HCT116 (cell line): ENCODE results near the gene SF3B6.

Source experiments
- ATF3 ChIP-seq: IDR thresholded peaks from 2 replicates; pipeline ENCODE4 v1.6.1; 2012
- CTCF ChIP-seq, 3 experiments: fragments of 200-600 bp in 1 of 3; sonication (generic) in 1 of 3; IDR thresholded peaks in 2 of 3; conservative IDR thresholded peaks in 1 of 3; 2 replicates each; pipeline ENCODE4 v1.5.1; 2012 to 2017; ENCODE audit warnings: low read depth in 2 of 3, low read length in 2 of 3, antibody characterized with exemption in 1 of 3, borderline replicate concordance in 1 of 3, control low read depth in 1 of 3, mild to moderate bottlenecking in 1 of 3, mixed read lengths in 1 of 3, mixed run types in 1 of 3, moderate library complexity in 1 of 3; ENCODE audit not compliant: insufficient read depth in 1 of 3
- ELF1 ChIP-seq: IDR thresholded peaks from 2 replicates; pipeline ENCODE4 v1.6.1; 2012; ENCODE audit warnings: low read depth, borderline replicate concordance
- EZH2 ChIP-seq: fragments of 200-600 bp; sonication (generic); IDR thresholded peaks from 2 replicates; pipeline ENCODE4 v1.6.1; 2017; ENCODE audit warnings: antibody characterized with exemption, mixed run types
- FOSL1 ChIP-seq: IDR thresholded peaks from 2 replicates; pipeline ENCODE4 v1.6.1; 2012; ENCODE audit warnings: low read depth
- MAX ChIP-seq: IDR thresholded peaks from 2 replicates; pipeline ENCODE4 v1.6.1; 2012
- POLR2A ChIP-seq: IDR thresholded peaks from 2 replicates; pipeline ENCODE4 v1.7.0; 2011; ENCODE audit warnings: borderline replicate concordance; ENCODE audit not compliant: insufficient read depth, insufficient read length; ENCODE audit errors: extremely low read depth
- POLR2AphosphoS5 ChIP-seq: IDR thresholded peaks from 2 replicates; pipeline ENCODE4 v1.6.1; 2011; ENCODE audit warnings: mild to moderate bottlenecking, low read depth, low read length, moderate library complexity
- SIN3A ChIP-seq: IDR thresholded peaks from 2 replicates; pipeline ENCODE4 v1.6.1; 2012; ENCODE audit warnings: low read depth
- YY1 ChIP-seq: IDR thresholded peaks from 2 replicates; pipeline ENCODE4 v1.6.1; 2011; ENCODE audit warnings: low read length, low read depth, moderate library complexity, mild to moderate bottlenecking; ENCODE audit not compliant: insufficient replicate concordance; ENCODE audit errors: extremely low read depth
- ZNF274 ChIP-seq: fragments of 200-500 bp; sonication (Bioruptor generic); IDR thresholded peaks from 2 replicates; pipeline ENCODE4 v1.6.1; 2014; ENCODE audit warnings: mild to moderate bottlenecking, low read depth, low read length, inconsistent platforms

- TF ChIP-seq YY1 (no peak), POLR2AphosphoS5 (no peak), POLR2A (no peak), MAX (no peak), CTCF (IDR thresholded peaks at IDR 0.05 in 2 of 3, conservative IDR thresholded peaks at IDR 0.05 in 1 of 3; ENCODE audit: borderline replicate concordance in 1 of 3, insufficient read depth in 1 of 3, low read depth in 2 of 3, low read length in 2 of 3) (no peak), EZH2 (no peak), ZNF274 (no peak), FOSL1 (no peak), SIN3A (no peak), ATF3 (no peak), ELF1 (no peak)
These were observed 55.9 kb downstream of the SF3B6 start for GRCh38 chr2:24020244-24020643.
